Measurements from ENCODE around the gene FBXL17.

DNA sequence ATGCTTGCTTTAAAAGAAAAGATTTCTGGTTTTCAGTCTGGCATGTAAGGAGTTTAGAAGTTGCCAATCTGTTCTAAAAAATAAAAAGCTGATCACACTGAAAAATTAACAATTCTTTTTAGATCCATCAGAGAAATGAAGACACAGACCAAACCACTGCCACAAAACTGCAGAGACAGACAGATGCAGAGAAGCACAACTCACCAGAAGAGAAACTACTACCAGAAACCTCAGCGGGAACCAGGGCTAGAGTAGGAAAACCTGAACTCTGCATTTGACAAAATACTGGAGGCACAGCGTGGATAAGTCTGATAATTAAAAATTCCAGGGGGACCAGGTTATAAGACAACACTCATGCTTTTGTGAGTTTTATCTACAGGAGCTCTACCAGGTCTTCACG lies 28.8 kb downstream of the FBXL17 start:
- TF ChIP-seq, protein P1, sequence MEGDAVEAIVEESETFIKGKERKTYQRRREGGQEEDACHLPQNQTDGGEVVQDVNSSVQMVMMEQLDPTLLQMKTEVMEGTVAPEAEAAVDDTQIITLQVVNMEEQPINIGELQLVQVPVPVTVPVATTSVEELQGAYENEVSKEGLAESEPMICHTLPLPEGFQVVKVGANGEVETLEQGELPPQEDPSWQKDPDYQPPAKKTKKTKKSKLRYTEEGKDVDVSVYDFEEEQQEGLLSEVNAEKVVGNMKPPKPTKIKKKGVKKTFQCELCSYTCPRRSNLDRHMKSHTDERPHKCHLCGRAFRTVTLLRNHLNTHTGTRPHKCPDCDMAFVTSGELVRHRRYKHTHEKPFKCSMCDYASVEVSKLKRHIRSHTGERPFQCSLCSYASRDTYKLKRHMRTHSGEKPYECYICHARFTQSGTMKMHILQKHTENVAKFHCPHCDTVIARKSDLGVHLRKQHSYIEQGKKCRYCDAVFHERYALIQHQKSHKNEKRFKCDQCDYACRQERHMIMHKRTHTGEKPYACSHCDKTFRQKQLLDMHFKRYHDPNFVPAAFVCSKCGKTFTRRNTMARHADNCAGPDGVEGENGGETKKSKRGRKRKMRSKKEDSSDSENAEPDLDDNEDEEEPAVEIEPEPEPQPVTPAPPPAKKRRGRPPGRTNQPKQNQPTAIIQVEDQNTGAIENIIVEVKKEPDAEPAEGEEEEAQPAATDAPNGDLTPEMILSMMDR (conservative IDR thresholded peaks at IDR 0.05; ENCODE audit: low read depth, low read length) = no peak
- TF ChIP-seq EZH2phosphoT487 (IDR thresholded peaks at IDR 0.05; ENCODE audit: borderline replicate concordance, low read length) = no peak
